Body of pancreas (tissue), 4 donors: ENCODE results near the gene MIF4GD. TPM values are rescaled to one million over a fixed set of nuclear protein-coding genes. Genes with fewer than 3 reads are reported as not detected.

Source experiments
- ATAC-seq: fragments of 150-250 bp; one replicate; pipeline ENCODE4 v1.9.1; 2016
- DNase-seq, 4 donors: peaks; one replicate each; pipeline ENCODE4 v3.0.0-alpha.2; 2019
- H3K27ac ChIP-seq, 4 donors: fragments of 200-600 bp; sonication (generic); 1 replicate in 3 of 4; 2 replicates in 1 of 4; pipeline versions ENCODE4 v1.5.1 to v1.6.1; 2016 to 2019; ENCODE audit warnings: mild to moderate bottlenecking in 1 of 4, mixed read lengths in 1 of 4, moderate library complexity in 1 of 4
- H3K27me3 ChIP-seq, 2 donors: fragments of 200-600 bp; sonication (generic); one replicate each; pipeline ENCODE4 v1.6.0; 2016; ENCODE audit warnings: mild to moderate bottlenecking in 1 of 2
- H3K36me3 ChIP-seq, 2 donors: fragments of 200-600 bp; sonication (generic); replicated peaks in 1 of 2; 2 replicates each; pipeline ENCODE4 v1.5.1; 2016; ENCODE audit warnings: low read depth in 2 of 2; ENCODE audit not compliant: insufficient read depth in 1 of 2
- H3K4me1 ChIP-seq: fragments of 200-600 bp; sonication (generic); one replicate; pipeline ENCODE4 v1.6.0; 2016
- H3K4me3 ChIP-seq, 2 donors: fragments of 200-600 bp; sonication (generic); 1 replicate in 1 of 2; 2 replicates in 1 of 2; pipeline ENCODE4 v1.5.1; 2016 to 2019
- H3K9me3 ChIP-seq, 3 donors: fragments of 200-600 bp; sonication (generic); 1 replicate in 2 of 3; 2 replicates in 1 of 3; pipeline ENCODE4 v1.5.1; 2016
- CTCF ChIP-seq, 7 experiments: fragments of 450-650 bp in 4 of 7; fragments of 200-600 bp in 3 of 7; sonication (generic) in 3 of 7; IDR thresholded peaks; one replicate each; pipeline ENCODE4 v1.5.1; 2016 to 2019; ENCODE audit warnings: antibody characterized with exemption in 7 of 7
- POLR2A ChIP-seq, 3 donors: fragments of 450-650 bp; IDR thresholded peaks; one replicate each; pipeline ENCODE4 v1.6.1; 2016; ENCODE audit warnings: antibody characterized with exemption in 3 of 3, mild to moderate bottlenecking in 2 of 3
- WGBS, 2 donors: methylation state at CpG; one replicate each; pipeline ENCODE4 v1.1.5; 2017; 5-methylcytosine and 5-hydroxymethylcytosine counted together
- intact Hi-C: fragments of 100-400 bp; cut with DNase I; formaldehyde crosslinking; loops from one replicate; pipeline ENCODE4 v1.15.1; 2023
- total RNA-seq, 2 donors: library from RNA; depleted of rRNA; stranded (reverse); fragments of >200 nt; gene quantifications; one replicate each; pipeline ENCODE4 v1.1.0, GENCODE V29; 2016

The MIF4GD gene
- total RNA-seq, 2 donors from 2014 or later = 20.5 to 26.4 TPM

- 75 to 92% methylated on average over 20 to 22 of the region's 22 CpGs for WGBS, 2 donors
Measured at GRCh38 chr17:75244133-75244866, 26.7 kb downstream of the MIF4GD start.

GRCh38 chr17:75242461-75243042, 28.5 kb downstream of the MIF4GD start:
- TF ChIP-seq POLR2A (IDR thresholded peaks at IDR 0.05) = no peak
- no peak for TF ChIP-seq CTCF (IDR thresholded peaks at IDR 0.05)
- intact Hi-C loops = no loop called here
- H3K9me3 ChIP-seq = no peaks in the 10 kb centered on the region
- no peak for ATAC-seq
- WGBS, 2 donors = 79 to 91% methylated on average over 17 of the region's 17 CpGs
- no peaks in the 10 kb centered on the region for H3K4me1 ChIP-seq
- H3K4me3 ChIP-seq = no peak overlapping the region
- no peak for DNase-seq
- H3K27me3 ChIP-seq = no peaks in the 10 kb centered on the region
- H3K27ac ChIP-seq = no peak overlapping the region
- peaks cover 12 to 46% of the 10 kb centered on the region in 2 donors for H3K36me3 ChIP-seq

More at GRCh38 chr17:75244133-75244866, 26.7 kb downstream of the MIF4GD start:
- intact Hi-C loops = no loop called here
- TF ChIP-seq POLR2A (IDR thresholded peaks at IDR 0.05) = no peak
- TF ChIP-seq CTCF (IDR thresholded peaks at IDR 0.05) = no peak
- H3K27me3 ChIP-seq = no peaks in the 10 kb centered on the region
- no peak for DNase-seq
- no peak overlapping the region for H3K4me3 ChIP-seq
- no peaks in the 10 kb centered on the region for H3K4me1 ChIP-seq
- ATAC-seq = no peak
- no peak overlapping the region for H3K27ac ChIP-seq
- no peaks in the 10 kb centered on the region for H3K9me3 ChIP-seq
- peaks cover 12 to 43% of the 10 kb centered on the region in 2 donors for H3K36me3 ChIP-seq

- H3K4me3 ChIP-seq = no peak overlapping the region
- H3K36me3 ChIP-seq = peaks cover 12 to 51% of the 10 kb centered on the region in 2 donors
- H3K27ac ChIP-seq = no peak overlapping the region
- TF ChIP-seq CTCF (IDR thresholded peaks at IDR 0.05) = no peak
- no peak for TF ChIP-seq POLR2A (IDR thresholded peaks at IDR 0.05)
- intact Hi-C loops = no loop called here
- 76 to 84% methylated on average over 7 to 15 of the region's 15 CpGs for WGBS, 2 donors
- no peak for ATAC-seq
- no peak for DNase-seq
- H3K9me3 ChIP-seq = no peaks in the 10 kb centered on the region
- no peaks in the 10 kb centered on the region for H3K27me3 ChIP-seq
- H3K4me1 ChIP-seq = no peaks in the 10 kb centered on the region
Measured at GRCh38 chr17:75241996-75242460, 29.0 kb downstream of the MIF4GD start.

- TF ChIP-seq CTCF (IDR thresholded peaks at IDR 0.05) (no peak), POLR2A (IDR thresholded peaks at IDR 0.05) (no peak)
- H3K36me3 ChIP-seq = peaks cover 12 to 56% of the 10 kb centered on the region in 2 donors
- no peaks in the 10 kb centered on the region for H3K9me3 ChIP-seq
- H3K27ac ChIP-seq = no peak overlapping the region
- no peak overlapping the region for H3K4me3 ChIP-seq
- intact Hi-C loops = no loop called here
- 92 to 93% methylated on average over 9 of the region's 9 CpGs for WGBS, 2 donors
- no peaks in the 10 kb centered on the region for H3K4me1 ChIP-seq
- ATAC-seq (no peak), DNase-seq (no peak)
- H3K27me3 ChIP-seq = no peaks in the 10 kb centered on the region
Measured at GRCh38 chr17:75241502-75241901, 29.5 kb downstream of the MIF4GD start.
